ENCODE measurements around the gene NCOR1. TPM values are rescaled to one million over a fixed set of nuclear protein-coding genes. Genes with fewer than 3 reads are reported as not detected.
A peak's percentile ranks its signal among the peaks of the same experiment; 100 is the strongest.

The NCOR1 gene
- total and polyA plus RNA-seq, 2 experiments from 2014 or later: 109 to 119 TPM

DNA sequence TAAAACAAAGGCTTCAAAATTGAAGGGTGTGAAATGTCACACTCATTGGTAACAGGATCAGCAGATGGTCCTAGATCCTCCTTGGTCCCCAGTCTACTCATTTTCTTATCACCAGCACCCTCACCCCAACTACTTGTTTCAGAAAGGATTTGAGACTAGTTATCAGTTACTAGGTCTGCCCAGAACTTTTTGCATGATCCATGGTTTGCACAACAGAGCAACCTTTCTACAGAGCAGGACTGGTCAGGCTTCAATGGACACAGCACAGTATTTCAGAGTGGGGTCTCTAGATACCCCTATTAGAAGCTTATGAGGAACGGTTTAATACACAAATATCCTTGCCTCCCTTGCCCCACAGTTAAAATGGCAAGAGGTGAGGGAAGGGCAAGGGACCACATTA lies 190.1 kb downstream of the NCOR1 start:
- no peak overlapping the region for H3K27ac ChIP-seq
- no peak for TF ChIP-seq CTCF (IDR thresholded peaks at IDR 0.05; ENCODE audit: low read depth, low read length)
- no peak overlapping the region for H3K4me3 ChIP-seq
- H3K27me3 ChIP-seq: no peaks in the 10 kb centered on the region
- H3K4me1 ChIP-seq (ENCODE audit: low read depth): no peaks in the 10 kb centered on the region
- DNase-seq (ENCODE audit: low read depth in 1 of 2, low spot score in 1 of 2): no peak
- no peaks in the 10 kb centered on the region for H3K9me3 ChIP-seq (ENCODE audit: low read depth)
- H3K36me3 ChIP-seq: peaks cover 59% of the 10 kb centered on the region

- no peak for DNase-seq (ENCODE audit: low read depth in 1 of 2, low spot score in 1 of 2)
- no peaks in the 10 kb centered on the region for H3K9me3 ChIP-seq (ENCODE audit: low read depth)
- no peaks in the 10 kb centered on the region for H3K27me3 ChIP-seq
- H3K36me3 ChIP-seq: peaks cover 47% of the 10 kb centered on the region
- H3K27ac ChIP-seq: no peak overlapping the region
- no peak for TF ChIP-seq CTCF (IDR thresholded peaks at IDR 0.05; ENCODE audit: low read depth, low read length)
- H3K4me3 ChIP-seq: no peak overlapping the region
- no peaks in the 10 kb centered on the region for H3K4me1 ChIP-seq (ENCODE audit: low read depth)
These were observed 191.5 kb downstream of the NCOR1 start for GRCh38 chr17:16023881-16024280.

- no peak for DNase-seq (ENCODE audit: low read depth in 1 of 2, low spot score in 1 of 2)
- no peak for TF ChIP-seq CTCF (IDR thresholded peaks at IDR 0.05; ENCODE audit: low read depth, low read length)
- Histone ChIP-seq H3K36me3 (peaks cover 24% of the 10 kb centered on the region), H3K4me3 (no peak overlapping the region), H3K4me1 (ENCODE audit: low read depth) (no peaks in the 10 kb centered on the region), H3K9me3 (ENCODE audit: low read depth) (no peaks in the 10 kb centered on the region), H3K27ac (no peak overlapping the region), H3K27me3 (no peaks in the 10 kb centered on the region)
These were observed 196.0 kb downstream of the NCOR1 start for GRCh38 chr17:16019347-16019746.

DNA sequence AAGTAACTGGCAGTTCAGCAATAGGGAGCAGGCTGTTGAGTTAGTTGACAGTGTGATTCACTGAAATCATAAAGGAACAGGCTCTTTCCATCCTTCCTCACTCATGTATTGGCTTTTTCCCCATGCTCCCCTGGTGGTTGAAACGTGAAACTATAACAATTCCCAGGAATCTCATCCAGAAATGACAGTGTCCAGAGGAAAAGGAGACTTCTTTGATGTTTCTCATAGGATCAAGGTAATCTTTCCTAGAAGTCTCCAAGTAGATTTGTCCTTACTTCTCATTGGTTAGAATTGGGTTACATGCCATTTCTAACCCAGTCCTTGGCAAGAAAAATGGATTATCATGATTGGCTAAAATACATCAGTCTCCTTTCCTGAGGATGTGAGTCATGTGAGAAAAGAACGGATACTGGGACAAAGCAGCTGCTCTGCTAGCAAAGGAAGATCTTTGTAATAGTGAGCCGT lies 201.4 kb downstream of the NCOR1 start:
- H3K27ac ChIP-seq: peak overlapping the region; percentile 29
- no peaks in the 10 kb centered on the region for H3K27me3 ChIP-seq
- peaks cover 32% of the 10 kb centered on the region for H3K36me3 ChIP-seq
- no peaks in the 10 kb centered on the region for H3K4me1 ChIP-seq (ENCODE audit: low read depth)
- H3K4me3 ChIP-seq: no peak overlapping the region
- TF ChIP-seq CTCF (IDR thresholded peaks at IDR 0.05; ENCODE audit: low read depth, low read length): peak; percentile 67
- no peaks in the 10 kb centered on the region for H3K9me3 ChIP-seq (ENCODE audit: low read depth)
- DNase-seq (ENCODE audit: low read depth in 1 of 2, low spot score in 1 of 2): peak; percentile 29 to 85

DNA sequence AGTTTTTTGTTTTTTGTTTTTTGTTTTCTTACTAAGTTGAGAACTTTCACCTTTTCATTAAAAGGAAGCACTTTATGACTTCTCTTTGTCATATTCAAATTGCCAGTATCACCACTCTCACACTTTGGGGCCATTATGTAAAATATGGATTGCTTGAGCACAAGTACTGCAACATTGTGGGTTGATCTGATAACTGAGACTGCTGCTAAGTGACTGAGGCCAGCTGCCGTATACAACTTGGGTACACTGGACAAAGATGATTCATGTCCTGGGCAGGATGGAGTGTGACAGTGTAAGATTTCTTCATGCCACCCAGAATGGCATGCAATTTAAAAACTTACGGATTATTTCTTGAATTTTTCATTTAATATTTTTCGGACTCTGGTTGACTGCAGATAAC lies 207.9 kb downstream of the NCOR1 start:
- Histone ChIP-seq H3K4me1 (ENCODE audit: low read depth) (no peaks in the 10 kb centered on the region), H3K27me3 (no peaks in the 10 kb centered on the region), H3K9me3 (ENCODE audit: low read depth) (no peaks in the 10 kb centered on the region), H3K4me3 (no peak overlapping the region), H3K36me3 (peaks cover 68% of the 10 kb centered on the region), H3K27ac (no peak overlapping the region)
- DNase-seq (ENCODE audit: low read depth in 1 of 2, low spot score in 1 of 2): no peak
- no peak for TF ChIP-seq CTCF (IDR thresholded peaks at IDR 0.05; ENCODE audit: low read depth, low read length)

GRCh38 chr17:16005636-16006035 lies 209.7 kb downstream of the NCOR1 start:
- no peak for DNase-seq (ENCODE audit: low read depth in 1 of 2, low spot score in 1 of 2)
- Histone ChIP-seq H3K36me3 (peaks cover 75% of the 10 kb centered on the region), H3K4me3 (no peak overlapping the region), H3K9me3 (ENCODE audit: low read depth) (no peaks in the 10 kb centered on the region), H3K27me3 (no peaks in the 10 kb centered on the region), H3K27ac (no peak overlapping the region), H3K4me1 (ENCODE audit: low read depth) (peaks cover 6% of the 10 kb centered on the region)
- TF ChIP-seq CTCF (IDR thresholded peaks at IDR 0.05; ENCODE audit: low read depth, low read length): no peak
